HCT116 (cell line): ENCODE results near the gene COX6B2. TPM values are rescaled to one million over a fixed set of nuclear protein-coding genes. Genes with fewer than 3 reads are reported as not detected.
A peak's percentile ranks its signal among the peaks of the same experiment; 100 is the strongest.

ENCODE experiments used
- ATAC-seq: fragments of 200-7000 bp; cut with Tn5 transposase; 2 replicates; pipeline ENCODE4 v1.9.1; 2020; ENCODE audit warnings: mild to moderate bottlenecking, moderate library complexity
- BruUV-seq: library from RNA; stranded (reverse); fragments of 400-500 nt; replicated peaks from 2 replicates; lab custom pipeline; 2021; lab: Mats Ljungman, UMichigan
- CTCF ChIA-PET: fragments of 300-600 bp; sonication (Branson Sonifier 250); formaldehyde crosslinking; loops from one replicate; lab custom pipeline; 2021; ENCODE audit warnings: antibody characterized with exemption; lab: Charles Lee
- POLR2A ChIA-PET: fragments of 300-600, 350-600 bp; sonication (Branson Sonifier 250); formaldehyde crosslinking; loops from one replicate; lab custom pipeline; 2021; ENCODE audit warnings: antibody characterized with exemption; lab: Charles Lee
- RAD21 ChIA-PET, 2 experiments: fragments of 300-600 bp; sonication (Branson Sonifier 250); formaldehyde crosslinking; loops; one replicate each; lab custom pipeline; 2023; ENCODE audit warnings: low total read pairs in 2 of 2; ENCODE audit not compliant: uncharacterized antibody in 2 of 2, unreplicated experiment in 2 of 2, low non-redundant PET in 1 of 2; lab: Charles Lee
- DNase-seq: peaks from one replicate; pipeline ENCODE4 v3.0.0-alpha.2; 2010; ENCODE audit warnings: low read depth, low spot score
- H2AFZ ChIP-seq: fragments of 200-600 bp; shearing (Covaris generic), sonication (generic); 2 replicates; pipeline ENCODE4 v1.6.1; 2017; ENCODE audit warnings: low read depth, mixed run types, mixed read lengths, antibody characterized with exemption, low read length; ENCODE audit not compliant: poor library complexity, severe bottlenecking
- H3K27ac ChIP-seq: 2 replicates; pipeline ENCODE4 v1.5.1; 2012; ENCODE audit warnings: low read depth, low read length
- H3K27me3 ChIP-seq: fragments of 200-600 bp; sonication (generic); 2 replicates; pipeline ENCODE4 v1.6.1; 2016; ENCODE audit warnings: mixed run types, low read length, mixed read lengths; ENCODE audit not compliant: insufficient read depth
- H3K36me3 ChIP-seq, 2 experiments: fragments of 200-500 bp in 1 of 2; fragments of 200-600 bp in 1 of 2; sonication (Bioruptor generic) in 1 of 2; sonication (generic) in 1 of 2; 2 replicates each; pipeline versions ENCODE4 v1.5.1 to v1.6.1; 2014 to 2016; ENCODE audit warnings: low read length in 2 of 2, inconsistent platforms in 1 of 2, mixed read lengths in 1 of 2, mixed run types in 1 of 2; ENCODE audit not compliant: insufficient read depth in 2 of 2, control insufficient read depth in 1 of 2
- H3K4me1 ChIP-seq, 2 experiments: fragments of 200-600 bp in 1 of 2; sonication (generic) in 1 of 2; 2 replicates each; pipeline versions ENCODE4 v1.5.1 to v1.6.1; 2012 to 2017; ENCODE audit warnings: low read length in 2 of 2, inconsistent platforms in 1 of 2, mild to moderate bottlenecking in 1 of 2, mixed read lengths in 1 of 2, mixed run types in 1 of 2, moderate library complexity in 1 of 2; ENCODE audit not compliant: insufficient read depth in 2 of 2, control insufficient read depth in 1 of 2
- H3K4me2 ChIP-seq: fragments of 200-600 bp; sonication (generic); 2 replicates; pipeline ENCODE4 v1.6.1; 2017; ENCODE audit warnings: mixed run types, low read length, mixed read lengths
- H3K4me3 ChIP-seq, 2 experiments: fragments of 200-600 bp in 1 of 2; sonication (generic) in 1 of 2; replicated peaks in 1 of 2; 2 replicates each; pipeline ENCODE4 v1.5.1; 2011 to 2016; ENCODE audit warnings: low read length in 2 of 2, control low read depth in 1 of 2, low read depth in 1 of 2, mild to moderate bottlenecking in 1 of 2, mixed read lengths in 1 of 2, mixed run types in 1 of 2
- H3K79me2 ChIP-seq: fragments of 200-600 bp; sonication (generic); 2 replicates; pipeline ENCODE4 v1.6.1; 2017; ENCODE audit warnings: mild to moderate bottlenecking, mixed run types, low read length, moderate library complexity, mixed read lengths; ENCODE audit not compliant: insufficient read depth
- H3K9ac ChIP-seq: fragments of 200-600 bp; sonication (generic); 2 replicates; pipeline ENCODE4 v1.6.1; 2016; ENCODE audit warnings: low read length, mixed read lengths
- H3K9me2 ChIP-seq: fragments of 200-600 bp; sonication (generic), shearing (Covaris generic); 2 replicates; pipeline ENCODE4 v1.6.1; 2017; ENCODE audit warnings: mixed run types, mild to moderate bottlenecking, moderate library complexity; ENCODE audit not compliant: insufficient read depth
- H3K9me3 ChIP-seq, 2 experiments: fragments of 200-500 bp in 1 of 2; fragments of 200-600 bp in 1 of 2; sonication (Bioruptor generic) in 1 of 2; sonication (generic) in 1 of 2; 2 replicates each; pipeline ENCODE4 v1.6.1; 2014 to 2017; ENCODE audit warnings: low read length in 2 of 2, mixed read lengths in 2 of 2, inconsistent platforms in 1 of 2, low read depth in 1 of 2, mild to moderate bottlenecking in 1 of 2, mixed run types in 1 of 2, moderate library complexity in 1 of 2; ENCODE audit not compliant: control insufficient read depth in 1 of 2, insufficient read depth in 1 of 2
- H4K20me1 ChIP-seq: fragments of 200-600 bp; sonication (generic), shearing (Covaris generic); 2 replicates; pipeline ENCODE4 v1.6.1; 2017; ENCODE audit warnings: mixed run types, mild to moderate bottlenecking, moderate library complexity; ENCODE audit not compliant: insufficient read depth
- CBX3 ChIP-seq: IDR thresholded peaks from 2 replicates; pipeline ENCODE4 v1.6.1; 2012; ENCODE audit warnings: low read depth
- ELF1 ChIP-seq: IDR thresholded peaks from 2 replicates; pipeline ENCODE4 v1.6.1; 2012; ENCODE audit warnings: low read depth, borderline replicate concordance
- EZH2 ChIP-seq: fragments of 200-600 bp; sonication (generic); IDR thresholded peaks from 2 replicates; pipeline ENCODE4 v1.6.1; 2017; ENCODE audit warnings: antibody characterized with exemption, mixed run types
- EZH2phosphoT487 ChIP-seq: fragments of 200-600 bp; IDR thresholded peaks from 2 replicates; pipeline ENCODE4 v1.6.1; 2018; ENCODE audit warnings: antibody characterized with exemption, borderline replicate concordance
- FOSL1 ChIP-seq: IDR thresholded peaks from 2 replicates; pipeline ENCODE4 v1.6.1; 2012; ENCODE audit warnings: low read depth
- POLR2A ChIP-seq: IDR thresholded peaks from 2 replicates; pipeline ENCODE4 v1.7.0; 2011; ENCODE audit warnings: borderline replicate concordance; ENCODE audit not compliant: insufficient read depth, insufficient read length; ENCODE audit errors: extremely low read depth
- POLR2AphosphoS5 ChIP-seq: IDR thresholded peaks from 2 replicates; pipeline ENCODE4 v1.6.1; 2011; ENCODE audit warnings: mild to moderate bottlenecking, low read depth, low read length, moderate library complexity
- SP1 ChIP-seq: IDR thresholded peaks from 2 replicates; pipeline ENCODE4 v1.6.1; 2012; ENCODE audit warnings: low read depth
- TCF7L2 ChIP-seq: IDR thresholded peaks from 2 replicates; pipeline ENCODE4 v1.7.0; 2011; ENCODE audit warnings: borderline replicate concordance, inconsistent platforms; ENCODE audit not compliant: insufficient read depth, insufficient read length; ENCODE audit errors: extremely low read depth
- YY1 ChIP-seq: IDR thresholded peaks from 2 replicates; pipeline ENCODE4 v1.6.1; 2011; ENCODE audit warnings: low read length, low read depth, moderate library complexity, mild to moderate bottlenecking; ENCODE audit not compliant: insufficient replicate concordance; ENCODE audit errors: extremely low read depth
- intact Hi-C: fragments of 100-400 bp; cut with micrococcal nuclease; formaldehyde crosslinking; loops from 2 replicates; pipeline ENCODE4 v1.10.0; 2022
- total RNA-seq: library from RNA; stranded (reverse); gene quantifications from one replicate; pipeline ENCODE4 v1.2.1, GENCODE V29; 2021; ENCODE audit not compliant: unreplicated experiment
- TF ChIP-seq, protein P1 (sequence below): IDR thresholded peaks from 2 replicates; pipeline ENCODE4 v1.6.1; 2012; ENCODE audit warnings: low read depth
- TF ChIP-seq, protein P2 (sequence below): IDR thresholded peaks from 2 replicates; pipeline ENCODE4 v1.6.1; 2012
- TF ChIP-seq, protein P3 (sequence below), 3 experiments: fragments of 200-600 bp in 1 of 3; sonication (generic) in 1 of 3; IDR thresholded peaks in 2 of 3; conservative IDR thresholded peaks in 1 of 3; 2 replicates each; pipeline ENCODE4 v1.5.1; 2012 to 2017; ENCODE audit warnings: low read depth in 2 of 3, low read length in 2 of 3, antibody characterized with exemption in 1 of 3, borderline replicate concordance in 1 of 3, control low read depth in 1 of 3, mild to moderate bottlenecking in 1 of 3, mixed read lengths in 1 of 3, mixed run types in 1 of 3, moderate library complexity in 1 of 3; ENCODE audit not compliant: insufficient read depth in 1 of 3
- TF ChIP-seq, protein P4 (sequence below): IDR thresholded peaks from 2 replicates; pipeline ENCODE4 v1.6.1; 2011; ENCODE audit warnings: mild to moderate bottlenecking, low read length, moderate library complexity; ENCODE audit not compliant: insufficient replicate concordance; ENCODE audit errors: extremely low read depth
- TF ChIP-seq, protein P5 (sequence below): IDR thresholded peaks from 2 replicates; pipeline ENCODE4 v1.6.1; 2012

Gene COX6B2
- total RNA-seq, 1 experiment from 2014 or later: 2.4 TPM

GRCh38 chr19:55370305-55370988, 15.9 kb upstream of the COX6B2 start, which contains the start of gene IL11 (continued):
- TF ChIP-seq, protein P1, sequence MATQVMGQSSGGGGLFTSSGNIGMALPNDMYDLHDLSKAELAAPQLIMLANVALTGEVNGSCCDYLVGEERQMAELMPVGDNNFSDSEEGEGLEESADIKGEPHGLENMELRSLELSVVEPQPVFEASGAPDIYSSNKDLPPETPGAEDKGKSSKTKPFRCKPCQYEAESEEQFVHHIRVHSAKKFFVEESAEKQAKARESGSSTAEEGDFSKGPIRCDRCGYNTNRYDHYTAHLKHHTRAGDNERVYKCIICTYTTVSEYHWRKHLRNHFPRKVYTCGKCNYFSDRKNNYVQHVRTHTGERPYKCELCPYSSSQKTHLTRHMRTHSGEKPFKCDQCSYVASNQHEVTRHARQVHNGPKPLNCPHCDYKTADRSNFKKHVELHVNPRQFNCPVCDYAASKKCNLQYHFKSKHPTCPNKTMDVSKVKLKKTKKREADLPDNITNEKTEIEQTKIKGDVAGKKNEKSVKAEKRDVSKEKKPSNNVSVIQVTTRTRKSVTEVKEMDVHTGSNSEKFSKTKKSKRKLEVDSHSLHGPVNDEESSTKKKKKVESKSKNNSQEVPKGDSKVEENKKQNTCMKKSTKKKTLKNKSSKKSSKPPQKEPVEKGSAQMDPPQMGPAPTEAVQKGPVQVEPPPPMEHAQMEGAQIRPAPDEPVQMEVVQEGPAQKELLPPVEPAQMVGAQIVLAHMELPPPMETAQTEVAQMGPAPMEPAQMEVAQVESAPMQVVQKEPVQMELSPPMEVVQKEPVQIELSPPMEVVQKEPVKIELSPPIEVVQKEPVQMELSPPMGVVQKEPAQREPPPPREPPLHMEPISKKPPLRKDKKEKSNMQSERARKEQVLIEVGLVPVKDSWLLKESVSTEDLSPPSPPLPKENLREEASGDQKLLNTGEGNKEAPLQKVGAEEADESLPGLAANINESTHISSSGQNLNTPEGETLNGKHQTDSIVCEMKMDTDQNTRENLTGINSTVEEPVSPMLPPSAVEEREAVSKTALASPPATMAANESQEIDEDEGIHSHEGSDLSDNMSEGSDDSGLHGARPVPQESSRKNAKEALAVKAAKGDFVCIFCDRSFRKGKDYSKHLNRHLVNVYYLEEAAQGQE: no peak

GRCh38 chr19:55369653-55370304, 15.3 kb upstream of the COX6B2 start:
- Histone ChIP-seq H3K27me3 (no peaks in the 10 kb centered on the region), H3K36me3 (no peaks in the 10 kb centered on the region)
- peak; percentile 71 for ATAC-seq
- no TSS peak for BruUV-seq
- no peak for TF ChIP-seq ELF1
- no peak for TF ChIP-seq SP1
- TF ChIP-seq FOSL1: no peak
- no peak for TF ChIP-seq EZH2phosphoT487
- TF ChIP-seq, protein P2, sequence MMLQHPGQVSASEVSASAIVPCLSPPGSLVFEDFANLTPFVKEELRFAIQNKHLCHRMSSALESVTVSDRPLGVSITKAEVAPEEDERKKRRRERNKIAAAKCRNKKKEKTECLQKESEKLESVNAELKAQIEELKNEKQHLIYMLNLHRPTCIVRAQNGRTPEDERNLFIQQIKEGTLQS: no peak
- TF ChIP-seq, protein P3, sequence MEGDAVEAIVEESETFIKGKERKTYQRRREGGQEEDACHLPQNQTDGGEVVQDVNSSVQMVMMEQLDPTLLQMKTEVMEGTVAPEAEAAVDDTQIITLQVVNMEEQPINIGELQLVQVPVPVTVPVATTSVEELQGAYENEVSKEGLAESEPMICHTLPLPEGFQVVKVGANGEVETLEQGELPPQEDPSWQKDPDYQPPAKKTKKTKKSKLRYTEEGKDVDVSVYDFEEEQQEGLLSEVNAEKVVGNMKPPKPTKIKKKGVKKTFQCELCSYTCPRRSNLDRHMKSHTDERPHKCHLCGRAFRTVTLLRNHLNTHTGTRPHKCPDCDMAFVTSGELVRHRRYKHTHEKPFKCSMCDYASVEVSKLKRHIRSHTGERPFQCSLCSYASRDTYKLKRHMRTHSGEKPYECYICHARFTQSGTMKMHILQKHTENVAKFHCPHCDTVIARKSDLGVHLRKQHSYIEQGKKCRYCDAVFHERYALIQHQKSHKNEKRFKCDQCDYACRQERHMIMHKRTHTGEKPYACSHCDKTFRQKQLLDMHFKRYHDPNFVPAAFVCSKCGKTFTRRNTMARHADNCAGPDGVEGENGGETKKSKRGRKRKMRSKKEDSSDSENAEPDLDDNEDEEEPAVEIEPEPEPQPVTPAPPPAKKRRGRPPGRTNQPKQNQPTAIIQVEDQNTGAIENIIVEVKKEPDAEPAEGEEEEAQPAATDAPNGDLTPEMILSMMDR (IDR thresholded peaks at IDR 0.05 in 2 of 3, conservative IDR thresholded peaks at IDR 0.05 in 1 of 3; ENCODE audit: borderline replicate concordance in 1 of 3, insufficient read depth in 1 of 3, low read depth in 2 of 3, low read length in 2 of 3): no peak
- TF ChIP-seq, protein P4, sequence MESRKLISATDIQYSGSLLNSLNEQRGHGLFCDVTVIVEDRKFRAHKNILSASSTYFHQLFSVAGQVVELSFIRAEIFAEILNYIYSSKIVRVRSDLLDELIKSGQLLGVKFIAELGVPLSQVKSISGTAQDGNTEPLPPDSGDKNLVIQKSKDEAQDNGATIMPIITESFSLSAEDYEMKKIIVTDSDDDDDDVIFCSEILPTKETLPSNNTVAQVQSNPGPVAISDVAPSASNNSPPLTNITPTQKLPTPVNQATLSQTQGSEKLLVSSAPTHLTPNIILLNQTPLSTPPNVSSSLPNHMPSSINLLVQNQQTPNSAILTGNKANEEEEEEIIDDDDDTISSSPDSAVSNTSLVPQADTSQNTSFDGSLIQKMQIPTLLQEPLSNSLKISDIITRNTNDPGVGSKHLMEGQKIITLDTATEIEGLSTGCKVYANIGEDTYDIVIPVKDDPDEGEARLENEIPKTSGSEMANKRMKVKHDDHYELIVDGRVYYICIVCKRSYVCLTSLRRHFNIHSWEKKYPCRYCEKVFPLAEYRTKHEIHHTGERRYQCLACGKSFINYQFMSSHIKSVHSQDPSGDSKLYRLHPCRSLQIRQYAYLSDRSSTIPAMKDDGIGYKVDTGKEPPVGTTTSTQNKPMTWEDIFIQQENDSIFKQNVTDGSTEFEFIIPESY: no peak
- TF ChIP-seq TCF7L2: no peak
- TF ChIP-seq EZH2: no peak
- TF ChIP-seq POLR2A: no peak
- no peak for TF ChIP-seq YY1
- TF ChIP-seq POLR2AphosphoS5: no peak
- TF ChIP-seq CBX3: no peak
- TF ChIP-seq, protein P5, sequence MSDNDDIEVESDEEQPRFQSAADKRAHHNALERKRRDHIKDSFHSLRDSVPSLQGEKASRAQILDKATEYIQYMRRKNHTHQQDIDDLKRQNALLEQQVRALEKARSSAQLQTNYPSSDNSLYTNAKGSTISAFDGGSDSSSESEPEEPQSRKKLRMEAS: no peak
- TF ChIP-seq, all 23 proteins: peak for 0
- no peak overlapping the region for H2AFZ ChIP-seq
- ChIA-PET CTCF (no interaction called here), RAD21 (no interaction called here), POLR2A (interaction anchor here (1.9 to 2.1 kb wide), 2 partner anchors 20 to 31 kb away, joined by 6 to 7 read pairs; partner anchors contain the start of gene KMT5C)
- H3K27ac ChIP-seq: no peak overlapping the region
- no peak for DNase-seq
- H3K9me3 ChIP-seq: no peaks in the 10 kb centered on the region
- H3K9ac ChIP-seq: peak overlapping the region; percentile 41
- no peaks in the 10 kb centered on the region for H3K79me2 ChIP-seq
- intact Hi-C loops: no loop called here
- peak overlapping the region; percentile 52 to 63 for H3K4me3 ChIP-seq
- H4K20me1 ChIP-seq: no peaks in the 10 kb centered on the region
- H3K4me1 ChIP-seq: peaks cover 13 to 41% of the 10 kb centered on the region in 2 experiments; a peak in 3 of 4 replicates
- peak overlapping the region; percentile 94 for H3K4me2 ChIP-seq
- H3K9me2 ChIP-seq: no peaks in the 10 kb centered on the region
